Left ventricle myocardium inferior (tissue), 1 donor: ENCODE measurements around the gene ANKRD44. TPM values are rescaled to one million over a fixed set of nuclear protein-coding genes. Genes with fewer than 3 reads are reported as not detected.
"Not testable (repeated sequence)": the region's sequence is repeated elsewhere in the genome, so short reads cannot be mapped to it uniquely, and the experiment has no call there.

Source experiments
- DNase-seq: peaks from one replicate; pipeline ENCODE4 v3.0.0-alpha.2; 2020
- H3K27ac ChIP-seq: fragments of 200-600 bp; replicated peaks from 2 replicates; pipeline ENCODE4 v1.8.0; 2021
- H3K27me3 ChIP-seq: fragments of 200-600 bp; 2 replicates; pipeline ENCODE4 v1.8.0; 2021; ENCODE audit warnings: low read depth
- H3K36me3 ChIP-seq: fragments of 200-600 bp; 2 replicates; pipeline ENCODE4 v1.8.0; 2021
- H3K4me1 ChIP-seq: fragments of 200-600 bp; 2 replicates; pipeline ENCODE4 v1.8.0; 2021
- H3K4me3 ChIP-seq: fragments of 200-600 bp; 2 replicates; pipeline ENCODE4 v1.8.0; 2021; ENCODE audit warnings: mild to moderate bottlenecking, moderate library complexity
- H3K9me3 ChIP-seq: fragments of 200-600 bp; replicated peaks from 2 replicates; pipeline ENCODE4 v1.8.0; 2021
- CTCF ChIP-seq: fragments of 200-600 bp; IDR thresholded peaks from 2 replicates; pipeline ENCODE4 v1.8.0; 2021; ENCODE audit warnings: antibody characterized with exemption, mild to moderate bottlenecking, borderline replicate concordance
- intact Hi-C: fragments of 100-400 bp; cut with micrococcal nuclease; formaldehyde crosslinking; loops from one replicate; pipeline ENCODE4 v1.11.0; 2022
- total RNA-seq: library from RNA; stranded (reverse); fragmentation: NEBNext Ultra II Directional; extraction: Animal tissue kit (Norgen Biotek cat#: 25700); gene quantifications from one replicate; pipeline ENCODE4 v1.2.1, GENCODE V29; 2021
- donor health status: DM: no; HTN: yes; CAD: no; lungs with severe emphysema.

ANKRD44 gene
- total RNA-seq, 1 donor from 2014 or later = 7.1 TPM

DNA sequence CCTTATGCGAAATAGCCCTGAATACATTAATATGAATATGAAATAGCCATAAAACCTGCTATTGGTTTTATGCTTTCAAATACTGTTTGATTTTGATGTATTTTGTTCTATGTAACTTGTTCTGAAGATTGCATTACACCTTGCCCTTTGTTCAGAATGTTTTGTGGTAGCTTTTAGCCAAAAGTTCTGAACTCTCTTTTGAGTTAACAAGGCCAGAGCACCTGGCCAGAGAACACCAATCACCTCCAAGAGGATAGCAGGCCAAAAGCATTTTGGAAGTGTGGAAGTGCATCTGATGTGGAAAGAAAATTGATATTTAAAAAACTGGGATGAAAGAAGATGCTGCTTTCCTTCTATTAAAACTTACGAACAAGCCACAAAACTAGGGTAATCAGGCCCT, 297.5 kb downstream of the ANKRD44 start:
- intact Hi-C loops = loop anchor here (5.0 to 10.0 kb wide), 2 partner anchors 152 to 364 kb away; no protein-coding TSS in a partner anchor
- DNase-seq = no peak
- H3K27me3 ChIP-seq = no peaks in the 10 kb centered on the region
- H3K27ac ChIP-seq = no peak overlapping the region
- peaks cover 10% of the 10 kb centered on the region for H3K4me1 ChIP-seq
- no peaks in the 10 kb centered on the region for H3K9me3 ChIP-seq
- H3K4me3 ChIP-seq = no peak overlapping the region
- no peak for TF ChIP-seq CTCF
- H3K36me3 ChIP-seq = no peaks in the 10 kb centered on the region

DNA sequence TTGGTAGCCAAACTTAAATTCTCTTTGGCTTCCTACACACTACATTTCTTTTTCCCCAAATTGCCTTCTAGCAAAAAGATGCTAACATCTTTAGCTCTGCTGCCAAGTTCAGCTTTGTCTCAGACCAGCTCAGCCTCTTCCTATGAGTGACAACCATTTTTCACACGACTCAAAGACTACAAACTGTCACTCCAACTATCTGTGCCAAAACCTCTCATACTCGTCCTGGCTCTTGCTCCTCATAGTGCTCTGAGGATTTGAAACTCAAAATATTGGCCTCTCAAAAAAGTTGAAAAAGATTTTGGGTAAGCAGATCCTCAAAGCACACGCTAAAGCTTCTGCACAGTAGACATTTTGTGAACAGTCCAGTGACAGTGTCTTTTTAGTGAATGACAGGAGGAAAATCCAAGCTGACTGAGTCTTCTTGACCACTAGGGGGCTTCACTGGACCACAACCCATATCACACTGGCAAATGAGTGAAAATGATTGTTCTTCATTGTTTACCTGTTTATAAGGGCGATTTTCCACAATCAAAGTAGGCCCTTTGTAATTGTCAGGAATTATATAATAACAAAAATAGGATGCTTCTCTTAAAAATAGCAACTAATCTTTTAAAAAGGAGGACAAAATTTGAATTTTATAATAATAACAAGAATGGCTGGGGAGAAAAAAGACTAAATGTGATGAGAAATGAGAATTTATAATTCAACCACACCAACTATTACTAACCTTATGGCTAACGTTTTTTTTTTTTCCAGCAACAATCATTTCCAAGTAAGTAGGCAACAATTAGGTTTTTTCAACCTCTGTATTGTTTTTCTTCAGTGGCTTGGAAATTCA, 298.6 kb downstream of the ANKRD44 start:
- Histone ChIP-seq H3K4me3 (no peak overlapping the region), H3K4me1 (peaks cover 10% of the 10 kb centered on the region), H3K27me3 (no peaks in the 10 kb centered on the region), H3K27ac (no peak overlapping the region), H3K9me3 (no peaks in the 10 kb centered on the region), H3K36me3 (no peaks in the 10 kb centered on the region)
- TF ChIP-seq CTCF = peak; percentile 92
- DNase-seq = no peak
- intact Hi-C loops = loop anchor here (5.0 to 10.0 kb wide), 2 partner anchors 153 to 365 kb away; no protein-coding TSS in a partner anchor

GRCh38 chr2:197011021-197011417, 299.6 kb downstream of the ANKRD44 start:
- Histone ChIP-seq H3K4me1 (peaks cover 10% of the 10 kb centered on the region), H3K9me3 (no peaks in the 10 kb centered on the region), H3K27ac (no peak overlapping the region), H3K27me3 (no peaks in the 10 kb centered on the region), H3K36me3 (peaks cover 5% of the 10 kb centered on the region), H3K4me3 (no peak overlapping the region)
- DNase-seq = no peak
- TF ChIP-seq CTCF = no peak
- intact Hi-C loops = loop anchor here (5.0 to 10.0 kb wide), 2 partner anchors 154 to 366 kb away; no protein-coding TSS in a partner anchor

DNA sequence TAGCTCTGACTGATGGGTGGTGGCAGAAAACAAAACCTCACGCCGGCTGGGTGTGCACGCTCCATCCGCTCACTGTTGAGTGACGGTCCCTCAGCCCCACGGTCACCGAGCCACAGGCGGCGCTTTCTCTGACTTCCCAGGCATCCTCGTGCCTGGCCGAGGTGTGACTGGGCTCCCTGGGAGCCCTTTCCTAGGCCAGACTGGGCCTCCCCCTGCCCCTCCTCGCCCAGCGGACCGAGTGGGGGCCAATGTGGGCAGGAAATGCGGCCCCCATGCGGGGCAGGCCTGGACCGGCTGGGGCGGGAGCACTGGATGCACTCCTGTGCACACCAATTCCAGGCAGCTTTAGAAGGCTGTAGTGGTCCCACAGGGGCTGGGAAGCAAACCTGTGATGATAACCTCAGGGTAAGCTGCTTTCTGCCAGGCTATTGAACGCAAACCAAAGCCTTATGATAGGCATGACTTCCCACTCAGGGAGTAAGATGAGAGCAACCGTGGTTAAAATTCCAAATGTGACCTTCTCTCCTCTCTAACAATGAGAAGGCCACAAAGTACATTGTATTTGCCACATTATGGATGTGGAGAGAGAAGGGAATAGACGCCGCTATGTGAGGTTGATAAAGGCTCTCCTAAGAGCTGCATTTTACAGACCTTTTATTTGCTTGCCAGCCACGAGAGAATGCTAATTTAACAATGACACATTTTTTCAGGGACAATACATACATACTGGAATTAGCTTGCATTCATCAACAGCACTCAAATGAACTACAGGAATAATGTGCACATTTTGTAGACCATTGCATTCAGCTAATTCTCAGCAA, 300.2 kb downstream of the ANKRD44 start:
- Histone ChIP-seq H3K4me3 (no peak overlapping the region), H3K27ac (no peak overlapping the region), H3K27me3 (no peaks in the 10 kb centered on the region), H3K4me1 (peaks cover 10% of the 10 kb centered on the region), H3K9me3 (no peaks in the 10 kb centered on the region), H3K36me3 (peaks cover 10% of the 10 kb centered on the region)
- no peak for TF ChIP-seq CTCF
- intact Hi-C loops = loop anchor here (5.0 to 10.0 kb wide), 2 partner anchors 154 to 367 kb away; no protein-coding TSS in a partner anchor
- DNase-seq = no peak

GRCh38 chr2:197008741-197009341, 301.7 kb downstream of the ANKRD44 start:
- H3K27ac ChIP-seq, H3K4me1 ChIP-seq, H3K4me3 ChIP-seq, H3K9me3 ChIP-seq, H3K36me3 ChIP-seq, intact Hi-C loops, DNase-seq, H3K27me3 ChIP-seq: not testable (repeated sequence)
